GM19452 (cell line): ENCODE results near the gene SEMA6B.

Source experiments
- ATAC-seq: cut with Tn5 transposase; IDR thresholded peaks from one replicate; pipeline ENCODE4 v1.9.1; 2021; ENCODE audit not compliant: unreplicated experiment

SEMA6B gene

DNA sequence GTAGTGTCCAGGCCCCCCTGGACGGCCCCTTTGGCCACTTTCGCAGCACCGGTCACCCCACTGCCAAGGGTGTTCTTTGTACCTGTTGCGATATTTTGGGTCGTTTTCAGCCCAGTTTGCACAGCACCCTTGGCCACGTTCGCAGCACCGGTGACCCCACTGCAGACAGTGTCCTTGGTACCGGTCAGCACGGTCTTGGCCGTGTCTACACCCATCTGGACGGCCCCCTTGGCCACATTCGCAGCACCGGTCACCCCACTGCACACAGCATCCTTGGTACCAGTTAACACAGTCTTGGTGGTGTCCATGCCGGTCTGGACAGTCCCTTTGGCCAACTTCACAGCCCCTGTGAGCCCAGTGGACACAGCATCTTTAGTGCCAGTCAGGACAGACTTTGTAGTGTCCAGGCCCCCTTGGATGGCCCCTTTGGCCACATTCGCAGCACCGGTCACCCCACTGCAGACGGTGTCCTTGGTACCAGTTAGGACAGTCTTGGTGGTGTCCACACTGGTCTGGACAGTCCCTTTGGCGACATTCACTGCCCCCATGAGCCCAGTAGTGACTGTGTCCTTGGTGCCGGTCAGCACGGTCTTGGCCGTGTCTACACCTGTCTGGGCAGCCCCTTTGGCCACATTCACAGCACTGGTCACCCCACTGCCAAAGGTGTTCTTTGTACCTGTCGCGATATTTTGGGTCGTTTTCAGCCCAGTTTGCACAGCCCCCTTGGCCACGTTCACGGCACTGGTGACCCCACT, 48.0 kb downstream of the SEMA6B start:
- no peak for ATAC-seq

DNA sequence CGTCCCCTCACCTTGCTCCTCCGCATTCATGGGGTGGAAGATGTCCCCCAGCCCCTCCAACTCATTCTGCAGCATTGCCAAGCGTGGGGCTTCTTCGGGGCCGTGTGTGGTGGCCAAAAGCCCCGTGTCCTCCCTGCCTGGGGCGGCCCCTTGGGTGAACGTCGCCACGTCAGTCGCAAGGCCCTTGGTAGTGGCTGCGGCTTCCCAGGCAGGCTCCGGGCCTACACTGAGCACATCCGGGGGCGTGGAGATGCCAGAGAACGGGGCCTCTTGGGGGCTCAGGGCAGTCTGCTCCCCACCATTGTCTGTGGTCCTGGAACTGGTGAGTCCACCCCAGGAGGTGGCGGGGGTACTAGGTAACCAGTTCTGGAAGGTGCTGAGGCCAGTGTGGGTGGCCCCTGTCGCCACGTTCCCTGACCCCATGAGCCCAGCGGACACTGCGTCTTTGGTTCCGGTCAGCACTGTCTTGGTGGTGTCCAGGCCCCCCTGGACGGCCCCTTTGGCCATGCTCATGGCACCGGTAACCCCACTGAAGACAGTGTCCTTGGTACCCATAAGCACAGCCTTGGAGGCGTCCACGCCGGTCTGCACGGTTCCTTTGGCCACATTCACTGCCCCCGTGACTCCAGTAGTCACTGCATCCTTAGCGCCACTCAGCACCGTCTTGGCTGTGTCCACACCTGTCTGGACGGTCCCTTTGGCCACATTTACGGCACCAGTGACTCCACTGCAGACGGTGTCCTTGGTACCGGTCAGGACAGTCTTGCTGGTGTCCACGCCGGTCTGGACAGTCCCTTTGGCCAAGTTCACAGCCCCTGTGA, 48.8 kb downstream of the SEMA6B start:
- no peak for ATAC-seq

DNA sequence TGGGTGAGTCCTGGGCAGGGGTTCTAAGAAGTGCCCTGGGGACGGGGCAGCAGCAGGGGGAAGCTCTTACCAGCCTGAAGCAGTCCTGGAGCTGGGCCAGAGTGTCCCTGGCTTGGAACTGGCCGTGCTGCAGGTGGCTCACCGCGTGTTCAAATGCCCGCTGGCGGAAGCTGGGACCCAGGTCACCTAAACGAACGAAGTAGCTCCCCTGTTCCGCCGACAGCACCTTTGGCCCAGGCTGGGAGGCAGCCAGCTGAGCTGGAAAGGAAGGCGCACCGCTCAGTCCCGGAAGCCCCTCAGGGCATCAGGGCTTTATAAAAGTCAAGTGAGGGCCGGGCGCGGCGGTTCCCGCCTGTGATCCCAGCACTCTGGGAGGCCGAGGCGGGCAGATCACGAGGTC, 50.8 kb downstream of the SEMA6B start:
- no peak for ATAC-seq

DNA sequence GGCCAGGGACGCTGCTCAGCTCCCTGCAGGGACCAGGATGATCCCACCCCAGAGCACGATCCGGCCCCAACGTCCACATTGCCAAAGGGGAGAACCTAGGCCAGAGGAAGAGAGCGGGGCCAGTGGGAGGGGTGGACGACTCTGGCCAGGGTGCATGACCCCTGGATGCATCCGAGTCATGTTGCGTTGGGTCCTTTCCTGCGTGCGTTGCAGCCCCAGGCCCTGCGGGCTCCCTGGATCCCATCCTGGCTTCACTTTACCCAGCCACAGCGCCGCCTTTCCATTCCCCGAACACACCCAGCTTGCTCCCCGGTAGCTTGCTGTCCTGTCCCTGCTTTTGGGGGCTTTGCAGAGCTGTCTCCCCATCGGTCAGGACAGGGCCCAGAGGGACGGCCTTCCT, 51.7 kb downstream of the SEMA6B start:
- ATAC-seq = no peak

DNA sequence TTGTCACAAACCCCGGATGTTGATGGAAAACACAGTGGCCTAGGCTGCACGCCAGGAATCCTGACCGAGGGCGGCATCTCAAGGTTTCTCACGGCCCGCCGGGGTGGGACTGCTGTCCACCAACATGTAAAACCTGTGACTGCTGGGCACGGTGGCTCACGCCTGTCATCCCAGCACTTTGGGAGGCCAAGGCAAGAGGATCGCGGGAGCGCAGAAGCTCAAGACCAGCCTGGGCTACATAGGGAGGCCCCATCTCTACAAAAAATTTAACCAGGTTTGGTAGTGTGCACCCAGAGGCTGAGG, 52.4 kb downstream of the SEMA6B start:
- ATAC-seq = no peak

DNA sequence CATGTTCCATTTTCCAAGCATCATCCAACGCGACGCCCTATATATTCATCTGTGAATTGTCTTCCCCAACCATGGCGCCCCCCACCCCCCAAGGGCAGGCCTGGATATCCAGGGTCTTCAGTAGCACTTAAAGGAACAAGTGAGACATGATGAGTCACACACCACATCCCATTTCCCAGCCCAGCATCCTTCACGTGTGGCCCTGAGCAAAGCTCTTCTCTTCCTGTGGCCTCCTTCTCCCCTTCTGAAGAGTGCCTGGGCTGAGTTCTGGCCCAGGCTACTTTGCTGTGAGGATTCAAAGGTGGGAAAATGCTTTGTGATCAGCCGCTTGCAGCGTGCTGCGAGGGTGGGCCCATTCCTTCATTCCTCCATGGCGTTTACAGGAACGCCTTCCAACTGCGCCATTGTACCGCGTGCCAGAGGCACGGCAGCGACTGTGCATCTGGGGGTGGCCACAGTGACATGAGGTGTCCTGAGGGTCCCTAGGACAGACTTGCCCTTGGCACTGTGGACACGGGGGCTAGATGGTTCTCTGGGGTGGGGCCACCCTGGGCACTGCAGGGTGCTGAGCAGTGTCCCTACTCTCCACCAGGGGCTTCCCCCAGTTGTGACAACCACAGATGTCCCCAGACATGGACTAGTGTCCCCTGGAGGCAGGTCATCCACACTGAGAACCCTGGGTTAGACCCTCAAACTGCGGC, 52.9 kb downstream of the SEMA6B start:
- ATAC-seq = no peak

DNA sequence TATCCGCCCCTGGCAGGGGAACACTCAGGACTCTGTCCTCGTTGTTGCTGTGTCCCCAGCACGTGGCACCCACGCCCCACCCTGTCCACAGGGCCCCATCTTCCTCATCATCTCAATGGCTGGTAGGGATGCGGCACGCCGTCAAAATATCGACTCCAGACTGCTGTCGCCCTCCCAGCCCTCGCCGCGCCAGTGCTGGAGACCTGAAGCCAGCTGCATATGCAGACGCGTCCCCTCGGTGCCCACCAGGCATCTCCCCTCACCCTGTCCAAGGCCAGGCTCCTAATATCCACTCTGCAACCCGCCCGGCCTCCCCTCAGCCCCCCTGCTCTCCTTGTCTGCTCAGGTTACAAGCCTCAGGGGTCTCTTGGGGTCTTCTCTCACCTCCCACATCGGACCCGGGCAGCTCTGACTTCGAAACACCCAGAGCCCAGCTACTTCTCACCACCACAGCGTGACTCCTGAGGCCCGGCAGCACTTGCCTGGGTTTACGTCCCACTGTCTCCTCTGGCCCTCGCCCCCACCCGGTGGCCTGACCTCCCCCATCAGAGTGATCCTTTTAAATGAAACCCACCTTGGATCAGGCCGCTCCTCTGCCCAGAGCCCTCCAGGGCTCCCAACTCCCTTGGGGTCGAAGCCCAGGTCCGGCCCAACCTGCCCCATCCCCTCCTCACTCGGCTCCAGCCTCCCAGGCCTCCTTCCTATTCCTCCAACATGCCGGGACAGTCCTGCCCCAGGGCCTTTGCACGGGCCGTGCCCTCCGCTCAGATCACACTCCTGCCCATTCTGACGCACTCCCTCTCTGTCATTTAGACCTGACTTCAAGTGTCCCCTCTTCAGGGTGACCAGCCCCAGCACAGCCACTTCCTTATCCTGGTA, 53.7 kb downstream of the SEMA6B start:
- no peak for ATAC-seq

DNA sequence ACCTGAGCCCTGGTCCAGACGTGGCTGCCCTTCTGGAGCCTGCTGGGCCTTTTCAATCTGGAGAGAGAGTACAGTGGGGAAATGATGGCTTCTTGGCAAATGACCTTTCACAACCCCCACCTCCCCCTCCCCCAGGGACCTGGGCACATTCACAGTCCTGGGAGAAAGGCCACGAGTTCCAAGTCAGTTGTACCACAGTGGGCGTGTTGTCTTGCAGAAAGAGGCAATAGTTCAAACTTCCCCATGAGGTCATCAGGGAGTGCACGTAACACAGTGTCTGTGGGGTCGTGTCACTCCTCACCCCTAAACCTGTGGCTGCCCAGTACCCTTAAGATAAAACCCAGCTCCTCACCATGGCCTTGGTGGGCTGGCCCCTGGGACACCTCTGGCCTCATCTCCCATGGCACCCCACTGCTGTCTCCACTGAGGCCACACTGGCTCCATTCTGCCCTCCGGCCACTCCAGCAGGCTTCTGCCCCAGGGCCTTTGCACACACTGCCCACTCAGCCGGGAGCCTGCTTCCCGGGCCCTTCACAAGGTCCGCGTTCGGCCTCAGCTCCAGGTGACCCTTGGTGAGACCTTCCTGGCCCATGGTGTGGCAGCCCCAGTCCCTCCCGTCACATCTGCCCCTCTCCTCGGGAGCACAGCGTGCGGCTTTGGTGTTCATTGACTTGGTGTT, 54.5 kb downstream of the SEMA6B start:
- no peak for ATAC-seq

DNA sequence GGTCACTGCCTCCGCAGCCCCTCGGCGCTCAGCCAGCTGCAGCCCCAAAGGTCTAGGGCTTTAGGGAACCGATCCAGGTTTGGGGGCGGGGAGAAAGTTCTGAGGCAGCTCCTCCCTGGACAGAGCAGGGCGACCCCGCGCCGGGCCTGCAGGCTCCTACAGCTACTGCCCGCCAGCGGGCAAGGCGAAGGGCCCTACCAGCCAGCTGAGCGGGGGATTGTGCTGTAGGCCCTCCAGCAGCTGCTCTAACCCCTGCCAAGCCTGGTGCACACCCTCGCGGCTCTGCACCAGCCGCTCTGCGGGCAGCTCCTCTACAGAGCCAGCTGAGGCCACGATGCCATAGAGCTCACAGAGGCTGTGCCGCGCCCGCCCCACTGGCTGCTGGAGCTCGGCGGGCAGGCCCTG, 55.2 kb downstream of the SEMA6B start:
- no peak for ATAC-seq

DNA sequence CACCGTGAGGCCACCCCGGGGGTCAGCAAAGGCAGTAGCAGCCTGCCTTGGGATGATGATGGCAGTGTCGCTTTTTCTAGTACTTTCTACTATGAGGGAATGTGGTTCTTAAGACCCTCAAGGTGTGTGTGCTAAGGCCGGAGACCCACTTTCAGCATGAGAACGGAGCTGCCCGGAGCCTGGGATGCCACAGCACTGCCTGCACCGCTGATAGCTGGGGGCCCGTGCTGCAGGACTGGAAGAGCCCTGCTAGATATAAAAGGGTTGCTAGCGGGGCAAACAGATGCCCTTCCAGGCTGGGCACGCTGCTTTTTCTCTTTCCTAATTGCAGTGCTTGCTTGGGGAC, 55.7 kb downstream of the SEMA6B start:
- ATAC-seq = no peak

DNA sequence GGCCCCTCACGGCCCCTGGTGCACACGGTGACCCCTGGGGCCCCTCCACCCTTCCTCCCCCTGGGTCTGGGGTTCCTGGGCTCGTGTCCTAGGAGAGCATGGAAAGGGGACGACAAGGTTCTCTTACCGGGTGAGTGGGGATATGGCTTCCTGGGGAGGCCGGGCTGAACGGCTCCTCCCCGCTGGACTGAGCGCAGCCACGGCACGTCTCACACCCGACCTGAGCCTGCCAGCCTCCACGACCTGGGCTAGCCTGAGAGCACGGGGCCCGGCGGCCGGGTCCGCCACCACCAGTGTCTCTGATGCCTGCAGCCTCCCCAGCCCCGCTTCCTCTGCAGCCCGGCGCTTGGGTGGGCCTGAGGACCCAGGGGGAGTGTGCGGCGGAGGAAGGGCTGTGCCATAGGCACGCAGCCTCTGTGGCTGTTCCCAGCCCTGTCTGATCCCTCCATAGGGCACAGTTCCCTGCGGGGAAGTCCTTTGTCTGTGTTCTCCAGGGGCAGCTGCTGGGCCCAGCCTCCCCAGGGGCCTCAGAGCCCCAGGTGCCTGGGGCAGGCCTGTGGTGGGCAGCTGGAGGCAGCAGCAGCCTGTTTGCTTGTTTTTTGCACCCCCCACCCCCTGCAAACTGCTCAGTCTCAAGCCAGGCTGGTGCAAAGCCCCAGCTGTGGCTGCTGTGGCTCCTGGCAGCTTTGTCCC, 56.2 kb downstream of the SEMA6B start:
- ATAC-seq = no peak

DNA sequence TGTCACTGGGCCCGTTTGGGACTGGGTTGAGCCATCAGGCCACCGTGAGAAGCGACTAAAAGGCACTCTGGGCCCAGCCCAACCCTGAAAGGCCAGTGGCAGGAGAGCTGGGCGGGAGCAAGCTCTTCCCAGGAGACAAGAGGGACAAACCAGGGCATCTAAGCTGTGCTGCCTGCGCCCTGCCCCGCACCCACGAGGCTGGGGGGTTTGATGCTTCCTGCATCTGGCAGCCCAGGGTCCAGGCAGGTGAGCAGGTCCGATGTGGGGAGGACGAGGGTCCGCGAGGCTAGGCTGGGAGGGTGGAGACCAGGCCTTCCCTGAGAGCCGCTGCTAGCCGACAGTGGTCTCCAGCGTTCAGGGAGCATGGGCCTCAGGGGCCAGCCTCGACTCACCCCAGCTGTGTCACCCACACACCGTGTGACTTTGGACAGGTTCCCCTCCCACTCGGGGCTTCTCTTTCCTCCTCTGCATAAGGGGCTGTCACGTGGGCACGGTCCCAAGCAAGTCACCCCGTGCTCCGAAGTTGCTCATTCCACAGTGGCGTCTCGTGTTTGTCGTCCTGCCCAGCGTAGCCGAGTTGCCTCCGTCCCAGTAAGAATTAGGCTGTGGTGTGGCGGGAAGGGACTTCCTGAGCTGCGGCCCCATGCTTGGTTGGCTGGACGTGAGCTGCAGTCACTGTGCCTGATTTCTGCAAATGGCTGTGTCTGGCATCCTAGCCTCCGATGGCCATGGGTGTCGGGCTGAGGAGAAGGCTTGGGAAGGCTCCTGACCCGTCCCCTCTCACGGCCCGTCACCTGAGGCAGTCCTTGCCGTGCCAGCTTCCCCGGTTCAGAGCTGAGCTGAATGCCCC, 57.0 kb downstream of the SEMA6B start:
- ATAC-seq = no peak

DNA sequence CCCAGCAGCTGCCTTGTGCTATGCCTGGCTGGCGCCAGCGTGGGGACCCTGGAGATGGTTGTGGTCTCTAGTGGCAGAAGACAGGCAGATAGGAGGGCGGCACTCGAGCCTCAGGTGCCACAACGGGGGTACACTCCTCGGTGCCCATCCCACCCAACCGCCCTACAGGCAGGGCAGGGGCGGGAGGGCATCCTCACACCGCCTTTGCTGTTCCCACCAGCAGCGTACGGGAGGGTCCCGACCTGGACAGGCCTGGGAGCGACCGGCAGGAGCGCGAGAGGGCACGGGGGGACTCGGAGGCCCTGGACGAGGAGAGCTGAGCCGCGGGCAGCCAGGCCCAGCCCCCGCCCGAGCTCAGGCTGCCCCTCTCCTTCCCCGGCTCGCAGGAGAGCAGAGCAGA, 57.8 kb downstream of the SEMA6B start:
- ATAC-seq = no peak

DNA sequence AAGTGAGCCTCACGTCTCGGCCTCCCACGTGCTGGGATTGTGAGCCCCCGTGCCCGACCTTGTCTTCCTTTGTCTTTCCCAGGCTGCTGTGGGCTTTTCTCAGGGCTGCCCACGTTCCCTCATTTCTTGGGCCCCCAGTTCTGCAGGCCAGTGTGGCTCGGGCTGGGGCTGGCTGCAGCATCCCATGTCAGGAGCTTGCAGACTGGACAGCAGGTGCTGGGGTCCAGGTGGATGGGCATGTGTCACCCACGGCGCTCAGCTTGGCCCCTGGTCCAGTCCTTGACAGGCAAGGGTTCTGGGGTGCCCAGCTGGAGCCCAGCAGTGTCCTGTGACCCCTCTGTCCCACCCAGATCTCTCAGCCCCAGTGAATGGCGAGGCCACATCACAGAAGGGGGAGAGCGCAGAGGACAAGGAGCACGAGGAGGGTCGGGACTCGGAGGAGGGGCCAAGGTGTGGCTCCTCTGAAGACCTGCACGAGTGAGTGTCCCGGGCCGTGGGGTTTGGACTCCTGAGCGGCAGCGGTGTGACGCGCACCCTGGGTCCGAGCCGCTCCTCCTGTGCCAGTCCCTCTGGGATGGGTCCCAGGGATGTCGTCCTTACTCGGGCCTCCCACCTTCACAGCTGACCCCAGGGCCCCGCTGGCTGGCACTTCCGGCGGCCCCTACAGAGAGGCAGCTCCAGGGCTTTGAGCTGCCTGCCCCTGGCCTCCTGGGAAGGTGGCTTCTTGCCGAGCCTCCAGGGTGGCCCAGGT, 58.5 kb downstream of the SEMA6B start:
- no peak for ATAC-seq

DNA sequence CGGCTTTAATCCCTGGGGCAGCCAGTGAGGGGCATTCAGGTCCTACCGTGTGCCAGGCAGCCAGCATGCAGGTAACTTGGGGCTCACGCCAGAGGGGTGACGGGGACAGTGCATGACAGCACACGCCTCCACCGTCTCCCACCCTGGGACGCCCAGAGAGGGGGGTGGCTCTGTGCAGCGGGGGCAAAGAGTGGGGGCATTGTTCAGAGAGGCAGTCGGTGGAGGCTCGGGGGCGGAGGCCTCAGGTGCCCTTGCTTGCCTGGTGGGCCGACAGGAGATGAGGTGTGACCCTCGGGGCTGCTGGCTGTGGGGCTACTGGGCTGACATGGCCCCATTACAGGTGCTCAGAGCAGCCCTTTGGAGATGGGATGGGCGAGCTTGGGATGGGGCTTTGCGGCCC, 59.6 kb downstream of the SEMA6B start:
- no peak for ATAC-seq

DNA sequence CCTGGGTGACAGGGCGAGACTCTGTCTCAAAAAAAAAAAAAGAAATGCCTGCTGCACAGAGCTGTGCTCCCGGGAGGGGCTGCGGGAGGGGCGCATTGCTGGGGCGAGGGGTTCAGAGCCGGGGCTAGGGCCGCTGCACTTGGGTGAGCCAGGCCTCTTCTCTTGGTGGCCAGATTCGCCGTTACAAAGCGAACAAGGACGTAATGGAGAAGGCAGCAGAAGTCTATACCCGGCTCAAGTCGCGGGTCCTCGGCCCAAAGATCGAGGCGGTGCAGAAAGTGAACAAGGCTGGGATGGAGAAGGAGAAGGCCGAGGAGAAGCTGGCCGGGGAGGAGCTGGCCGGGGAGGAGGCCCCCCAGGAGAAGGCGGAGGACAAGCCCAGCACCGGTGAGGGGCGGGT, 60.2 kb downstream of the SEMA6B start:
- no peak for ATAC-seq

DNA sequence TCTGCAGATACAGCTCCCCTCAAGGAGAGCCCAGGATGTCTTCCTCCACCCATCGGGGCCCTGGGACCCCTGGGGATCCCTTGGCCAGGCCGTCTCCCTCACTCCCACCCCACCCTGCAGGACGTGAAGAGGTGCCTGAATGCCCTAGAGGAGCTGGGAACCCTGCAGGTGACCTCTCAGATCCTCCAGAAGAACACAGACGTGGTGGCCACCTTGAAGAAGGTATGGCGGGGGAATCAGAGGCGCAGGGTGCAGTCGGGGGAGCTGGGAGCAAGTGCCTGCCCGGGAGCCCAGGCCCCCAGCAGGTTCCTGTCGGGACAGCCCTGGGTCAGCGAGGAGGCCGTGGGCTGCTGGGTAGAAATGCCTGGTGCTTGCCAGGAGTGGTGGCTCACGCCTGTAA, 60.8 kb downstream of the SEMA6B start:
- ATAC-seq = no peak

DNA sequence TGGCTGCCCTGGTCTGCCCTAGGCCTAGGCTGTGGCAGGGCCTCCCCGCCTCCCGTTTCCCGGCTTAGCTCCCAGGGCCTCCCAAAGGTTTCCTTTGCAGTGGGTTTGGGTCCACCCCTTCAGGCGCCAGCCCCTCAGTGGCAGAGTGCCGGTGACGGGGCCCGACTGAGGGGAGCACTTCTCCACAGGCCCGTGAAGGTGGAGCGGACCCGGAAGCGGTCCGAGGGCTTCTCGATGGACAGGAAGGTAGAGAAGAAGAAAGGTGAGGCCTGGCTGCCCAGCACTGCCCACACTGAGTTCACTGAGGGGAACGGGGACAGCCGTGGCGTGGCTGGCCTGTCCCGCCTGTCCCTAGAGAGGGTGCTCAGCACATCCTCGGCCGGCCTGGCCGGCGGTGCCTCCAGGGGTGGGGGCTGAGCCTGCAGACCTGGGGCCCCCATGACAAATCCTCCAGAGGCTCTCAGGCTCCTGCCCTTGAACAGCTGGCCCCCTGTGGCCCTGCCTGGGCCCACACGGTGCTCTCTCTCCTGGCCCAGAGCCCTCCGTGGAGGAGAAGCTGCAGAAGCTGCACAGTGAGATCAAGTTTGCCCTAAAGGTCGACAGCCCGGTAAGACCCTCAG, 61.6 kb downstream of the SEMA6B start:
- ATAC-seq = no peak
